ENCODE data around the gene PID1. TPM values are rescaled to one million over a fixed set of nuclear protein-coding genes. Genes with fewer than 3 reads are reported as not detected.
A peak's percentile ranks its signal among the peaks of the same experiment; 100 is the strongest.

PID1 gene
- total RNA-seq, 1 donor from 2014 or later: 83.2 TPM

DNA sequence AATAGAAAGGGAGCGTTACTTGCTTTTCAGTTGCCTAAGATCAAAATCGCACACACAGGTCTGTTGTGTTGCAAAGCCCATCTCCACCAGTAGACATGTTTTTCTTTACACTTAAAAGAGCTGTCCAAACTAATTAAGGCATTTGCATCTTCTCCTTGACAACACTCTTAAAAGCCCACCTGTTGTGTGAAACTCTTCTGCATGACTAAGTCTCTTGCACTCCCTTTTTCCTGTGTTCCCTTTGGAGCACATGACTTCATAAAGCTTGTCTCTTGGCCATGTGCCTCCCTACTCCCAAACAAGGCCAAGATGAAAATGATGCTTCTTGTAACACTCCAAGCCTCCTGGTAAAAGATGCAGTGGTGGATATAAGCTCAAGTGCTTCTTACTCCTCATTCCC, 26.1 kb downstream of the PID1 start:
- H3K4me3 ChIP-seq: no peak overlapping the region
- H3K4me1 ChIP-seq: peaks cover 15% of the 10 kb centered on the region
- DNase-seq (ENCODE audit: extremely low spot score in 2 of 2): no peak
- H3K9me3 ChIP-seq: peaks cover 13% of the 10 kb centered on the region
- no peaks in the 10 kb centered on the region for H3K36me3 ChIP-seq
- no peak overlapping the region for H3K27ac ChIP-seq
- intact Hi-C loops (cut with DNase I): no loop called here
- H3K27me3 ChIP-seq: no peaks in the 10 kb centered on the region
- TF ChIP-seq, protein P1, sequence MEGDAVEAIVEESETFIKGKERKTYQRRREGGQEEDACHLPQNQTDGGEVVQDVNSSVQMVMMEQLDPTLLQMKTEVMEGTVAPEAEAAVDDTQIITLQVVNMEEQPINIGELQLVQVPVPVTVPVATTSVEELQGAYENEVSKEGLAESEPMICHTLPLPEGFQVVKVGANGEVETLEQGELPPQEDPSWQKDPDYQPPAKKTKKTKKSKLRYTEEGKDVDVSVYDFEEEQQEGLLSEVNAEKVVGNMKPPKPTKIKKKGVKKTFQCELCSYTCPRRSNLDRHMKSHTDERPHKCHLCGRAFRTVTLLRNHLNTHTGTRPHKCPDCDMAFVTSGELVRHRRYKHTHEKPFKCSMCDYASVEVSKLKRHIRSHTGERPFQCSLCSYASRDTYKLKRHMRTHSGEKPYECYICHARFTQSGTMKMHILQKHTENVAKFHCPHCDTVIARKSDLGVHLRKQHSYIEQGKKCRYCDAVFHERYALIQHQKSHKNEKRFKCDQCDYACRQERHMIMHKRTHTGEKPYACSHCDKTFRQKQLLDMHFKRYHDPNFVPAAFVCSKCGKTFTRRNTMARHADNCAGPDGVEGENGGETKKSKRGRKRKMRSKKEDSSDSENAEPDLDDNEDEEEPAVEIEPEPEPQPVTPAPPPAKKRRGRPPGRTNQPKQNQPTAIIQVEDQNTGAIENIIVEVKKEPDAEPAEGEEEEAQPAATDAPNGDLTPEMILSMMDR (IDR thresholded peaks at IDR 0.05): no peak
- TF ChIP-seq POLR2A (IDR thresholded peaks at IDR 0.05): no peak
- no peak for TF ChIP-seq POLR2AphosphoS5 (IDR thresholded peaks at IDR 0.05; ENCODE audit: insufficient read depth in 1 of 2, low read depth in 1 of 2)

DNA sequence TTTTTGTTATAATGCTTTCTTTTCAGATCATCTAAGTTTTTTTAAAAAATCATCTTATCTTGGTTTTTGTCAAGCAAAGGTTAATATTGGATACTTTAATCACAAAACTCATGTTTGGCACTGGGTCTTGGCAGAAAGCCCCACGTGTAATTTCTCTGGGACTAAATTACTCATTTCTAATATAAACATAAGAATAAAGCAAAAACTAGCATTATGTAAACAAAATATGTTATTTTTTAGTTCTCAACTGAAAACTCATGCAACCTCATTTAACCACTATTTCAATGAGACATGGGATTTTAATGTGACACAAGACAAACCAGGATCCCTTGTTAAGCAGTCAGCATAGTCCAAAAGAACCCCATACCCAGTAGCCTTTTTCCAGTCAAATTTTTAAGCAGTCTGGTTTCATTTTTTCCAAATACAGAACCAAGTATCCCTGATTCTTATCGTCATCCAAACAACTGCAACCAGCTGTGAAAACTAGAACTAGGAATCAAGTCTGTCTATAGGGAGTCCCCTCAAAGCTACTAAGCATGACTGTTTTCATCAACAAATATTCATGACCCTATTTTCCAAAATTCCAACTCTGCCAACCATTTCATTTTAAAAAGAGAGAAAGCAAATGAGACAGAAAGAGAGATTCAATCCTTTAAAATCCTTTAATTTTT, 27.1 kb downstream of the PID1 start:
- H3K27me3 ChIP-seq: no peaks in the 10 kb centered on the region
- no peak overlapping the region for H3K27ac ChIP-seq
- DNase-seq (ENCODE audit: extremely low spot score in 2 of 2): no peak
- H3K9me3 ChIP-seq: peaks cover 13% of the 10 kb centered on the region
- peaks cover 15% of the 10 kb centered on the region for H3K4me1 ChIP-seq
- no peaks in the 10 kb centered on the region for H3K36me3 ChIP-seq
- intact Hi-C loops (cut with DNase I): no loop called here
- H3K4me3 ChIP-seq: no peak overlapping the region
- TF ChIP-seq, protein P1 (IDR thresholded peaks at IDR 0.05): no peak
- no peak for TF ChIP-seq POLR2A (IDR thresholded peaks at IDR 0.05)
- TF ChIP-seq POLR2AphosphoS5 (IDR thresholded peaks at IDR 0.05; ENCODE audit: insufficient read depth in 1 of 2, low read depth in 1 of 2): no peak

DNA sequence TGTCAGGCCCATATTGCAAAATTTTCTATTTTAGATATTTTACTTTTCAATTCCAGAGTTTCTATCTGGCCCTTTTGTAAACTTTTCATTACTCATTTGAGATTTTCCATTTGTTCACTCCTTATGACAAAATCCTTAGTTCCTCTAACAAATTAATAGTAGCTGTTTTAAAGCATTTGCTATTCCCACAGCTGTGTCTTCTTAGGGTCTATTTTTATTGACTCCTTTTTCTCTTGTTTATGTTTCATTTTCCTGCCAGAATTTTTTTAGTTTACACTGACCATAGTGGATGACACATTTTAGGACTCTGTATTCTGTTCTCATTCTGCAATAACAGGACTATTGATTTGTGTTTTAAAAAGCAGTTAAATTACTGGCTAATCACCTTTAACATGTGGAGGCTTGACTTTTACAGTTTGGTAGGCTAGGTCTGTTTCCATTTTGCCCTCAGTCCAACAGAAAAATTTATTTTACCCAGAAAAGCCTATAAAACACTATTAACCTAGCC, 30.0 kb downstream of the PID1 start:
- Histone ChIP-seq H3K4me3 (no peak overlapping the region), H3K4me1 (peaks cover 15% of the 10 kb centered on the region), H3K27ac (no peak overlapping the region), H3K36me3 (no peaks in the 10 kb centered on the region), H3K27me3 (no peaks in the 10 kb centered on the region), H3K9me3 (peaks cover 13% of the 10 kb centered on the region)
- intact Hi-C loops (cut with DNase I): no loop called here
- DNase-seq (ENCODE audit: extremely low spot score in 2 of 2): no peak
- TF ChIP-seq POLR2AphosphoS5 (IDR thresholded peaks at IDR 0.05; ENCODE audit: insufficient read depth in 1 of 2, low read depth in 1 of 2): peak in 1 of 2 donors; percentile 13
- TF ChIP-seq, protein P1 (IDR thresholded peaks at IDR 0.05): no peak

DNA sequence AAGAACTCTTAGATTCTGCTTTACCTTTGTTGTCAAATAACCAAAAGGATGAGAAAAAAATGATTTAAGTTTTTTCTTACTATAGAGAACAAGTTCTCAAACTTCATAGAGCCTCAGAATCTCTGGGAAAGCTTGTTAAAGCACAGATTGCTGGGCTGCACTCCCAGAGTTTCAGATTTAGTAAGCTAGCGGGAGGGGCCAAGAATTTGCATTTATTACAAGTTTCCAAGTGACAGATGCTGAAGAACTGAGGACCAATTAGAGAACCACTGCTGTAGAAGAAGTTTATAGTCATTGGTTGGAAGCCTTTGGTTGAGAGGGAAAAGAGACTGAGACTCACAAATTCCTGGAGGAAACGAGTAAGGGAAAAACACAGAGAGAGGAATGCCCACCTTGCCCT, 32.1 kb downstream of the PID1 start:
- no peak overlapping the region for H3K27ac ChIP-seq
- H3K4me1 ChIP-seq: peaks cover 3% of the 10 kb centered on the region
- TF ChIP-seq POLR2A (IDR thresholded peaks at IDR 0.05): no peak
- no peak for TF ChIP-seq POLR2AphosphoS5 (IDR thresholded peaks at IDR 0.05; ENCODE audit: insufficient read depth in 1 of 2, low read depth in 1 of 2)
- TF ChIP-seq, protein P1 (IDR thresholded peaks at IDR 0.05): no peak
- intact Hi-C loops (cut with DNase I): no loop called here
- no peaks in the 10 kb centered on the region for H3K27me3 ChIP-seq
- peaks cover 13% of the 10 kb centered on the region for H3K9me3 ChIP-seq
- no peaks in the 10 kb centered on the region for H3K36me3 ChIP-seq
- no peak for DNase-seq (ENCODE audit: extremely low spot score in 2 of 2)
- no peak overlapping the region for H3K4me3 ChIP-seq

DNA sequence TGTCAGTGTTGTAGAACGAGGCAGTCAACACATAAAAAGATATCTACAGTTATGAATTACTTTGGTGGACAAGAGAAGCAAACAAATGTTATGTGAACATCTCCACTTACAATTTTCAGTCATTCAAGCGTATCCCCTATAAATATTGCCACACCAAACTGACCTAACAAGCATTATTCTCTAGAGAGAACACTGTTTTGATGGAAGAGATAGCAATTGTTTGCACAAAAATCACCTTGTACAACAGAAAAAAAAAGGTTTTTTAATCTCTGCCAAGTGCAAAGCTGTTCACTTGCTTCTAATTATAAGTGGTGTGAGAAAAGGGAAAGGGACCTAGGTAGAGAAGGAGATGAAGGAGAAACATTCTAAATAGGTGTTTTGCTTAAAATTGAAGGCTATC, 33.8 kb downstream of the PID1 start:
- Histone ChIP-seq H3K4me1 (no peaks in the 10 kb centered on the region), H3K27me3 (no peaks in the 10 kb centered on the region), H3K27ac (no peak overlapping the region), H3K36me3 (no peaks in the 10 kb centered on the region), H3K9me3 (peaks cover 13% of the 10 kb centered on the region), H3K4me3 (no peak overlapping the region)
- DNase-seq (ENCODE audit: extremely low spot score in 2 of 2): no peak
- TF ChIP-seq POLR2A (IDR thresholded peaks at IDR 0.05) (no peak), POLR2AphosphoS5 (IDR thresholded peaks at IDR 0.05; ENCODE audit: insufficient read depth in 1 of 2, low read depth in 1 of 2) (no peak)
- TF ChIP-seq, protein P1 (IDR thresholded peaks at IDR 0.05): no peak
- intact Hi-C loops (cut with DNase I): no loop called here
